Heart right ventricle (tissue), 16 donors: ENCODE measurements around the gene CPN2. TPM values are rescaled to one million over a fixed set of nuclear protein-coding genes. Genes with fewer than 3 reads are reported as not detected.

ENCODE experiments used
- ATAC-seq, 8 donors: fragments of 200-7000 bp; cut with Tn5 transposase; one replicate each; pipeline ENCODE4 v1.9.1; 2020; ENCODE audit warnings: mild to moderate bottlenecking in 8 of 8, moderate library complexity in 8 of 8, moderate number of reproducible peaks in 1 of 8
- DNase-seq, 2 donors: peaks; one replicate each; pipeline ENCODE4 v3.0.0-alpha.2; 2020
- H3K27ac ChIP-seq, 10 donors: fragments of 200-600 bp; sonication (generic) in 2 of 10; one replicate each; pipeline versions ENCODE4 v1.5.0 to v1.8.0; 2020 to 2022; ENCODE audit warnings: mild to moderate bottlenecking in 3 of 10
- H3K27me3 ChIP-seq, 7 donors: fragments of 200-600 bp; one replicate each; pipeline ENCODE4 v1.8.0; 2021 to 2022; ENCODE audit warnings: mild to moderate bottlenecking in 2 of 7
- H3K36me3 ChIP-seq, 9 donors: fragments of 200-600 bp; sonication (generic) in 1 of 9; one replicate each; pipeline versions ENCODE4 v1.5.0 to v1.8.0; 2020 to 2022; ENCODE audit warnings: mild to moderate bottlenecking in 2 of 9
- H3K4me1 ChIP-seq, 9 donors: fragments of 200-600 bp; sonication (generic) in 1 of 9; one replicate each; pipeline versions ENCODE4 v1.5.0 to v1.8.0; 2020 to 2022; ENCODE audit warnings: mild to moderate bottlenecking in 4 of 9
- H3K4me3 ChIP-seq, 10 donors: fragments of 200-600 bp; sonication (generic) in 2 of 10; one replicate each; pipeline versions ENCODE4 v1.5.0 to v1.8.0; 2020 to 2022; ENCODE audit warnings: mild to moderate bottlenecking in 7 of 10, moderate library complexity in 2 of 10
- H3K9me3 ChIP-seq, 11 donors: fragments of 200-600 bp in 10 of 11; sonication (generic) in 2 of 11; one replicate each; pipeline versions ENCODE4 v1.5.0 to v1.8.0; 2013 to 2022; ENCODE audit warnings: mild to moderate bottlenecking in 2 of 11, control low read depth in 1 of 11, moderate library complexity in 1 of 11
- WGBS, 2 donors: extraction: QIAGEN DNeasy Blood & Tissue Kit; methylation state at CpG; one replicate each; pipeline ENCODE4 v1.1.7; 2013; ENCODE audit warnings: inconsistent platforms in 1 of 2; 5-methylcytosine and 5-hydroxymethylcytosine counted together
- intact Hi-C, 10 donors: fragments of 100-400 bp; cut with DNase I; formaldehyde crosslinking; loops; one replicate each; pipeline versions ENCODE4 v1.11.1 to v1.14.2; 2022
- polyA plus RNA-seq, 2 donors: library from polyadenylated mRNA; stranded (reverse); fragments of 200-250 nt; gene quantifications; one replicate each; pipeline ENCODE4 v1.2.3, GENCODE V29; 2013
- total RNA-seq, 10 donors: library from RNA; stranded (reverse); fragmentation: NEBNext Ultra II Directional in 3 of 10; extraction: Animal tissue kit (Norgen Biotek cat#: 25700) in 3 of 10; gene quantifications; one replicate each; pipeline versions ENCODE4 v1.2.1 to v1.2.4, GENCODE V29; 2021 to 2023
- TF ChIP-seq, protein P1 (sequence below), 9 donors: fragments of 200-600 bp; sonication (generic) in 2 of 9; IDR thresholded peaks; one replicate each; pipeline versions ENCODE4 v1.5.0 to v1.8.0; 2021 to 2022; ENCODE audit warnings: antibody characterized with exemption in 9 of 9, mild to moderate bottlenecking in 5 of 9, moderate library complexity in 1 of 9
- donor health status: Arrhythmogenic right ventricular cardiomyopathy.
- donor health status: ischemic (EF 13 %, LVEDD 7.1; RV severe dilation, severe dysfunction).
- donor health status: healthy with polysubstance abuse.
- donor health status: DM: no; HTN: yes; CAD: no.
- donor health status: DM: no; HTN: no; CAD: no.
- donor health status: ischemic (EF 25% LVEDD 6.9; RV normal size, moderate dysfunction).
- donor health status: ischemic (EF 25% LVEDD 5.7; RV mildly dilated, moderate dysfunction).
- donor health status: healthy.
- donor health status: DM: yes; HTN: yes; CAD: no.
- donor health status: Ischemic cardiomyopathy.
- donor health status: ischemic (EF 35%, LVEDD 5.7; RV mildly dilated, moderate dysfunction).
- donor health status: nonischemic (EF 11% LVEDD 7.7; RV severe dilation, severe dysfunction).
- donor health status: DM: yes; HTN: yes; CAD: no.
- donor health status: PGD.
- donor health status: ischemic (EF 29% LVEDD 5.4; RV normal size, mild dysfunction).
- donor health status: nonischemic (EF 23%, LVEDD 6.1; RV moderate dilation, normal function).

Gene CPN2
- total and polyA plus RNA-seq, 12 donors = 0.12 to 4.5 (median 1.5) TPM

DNA sequence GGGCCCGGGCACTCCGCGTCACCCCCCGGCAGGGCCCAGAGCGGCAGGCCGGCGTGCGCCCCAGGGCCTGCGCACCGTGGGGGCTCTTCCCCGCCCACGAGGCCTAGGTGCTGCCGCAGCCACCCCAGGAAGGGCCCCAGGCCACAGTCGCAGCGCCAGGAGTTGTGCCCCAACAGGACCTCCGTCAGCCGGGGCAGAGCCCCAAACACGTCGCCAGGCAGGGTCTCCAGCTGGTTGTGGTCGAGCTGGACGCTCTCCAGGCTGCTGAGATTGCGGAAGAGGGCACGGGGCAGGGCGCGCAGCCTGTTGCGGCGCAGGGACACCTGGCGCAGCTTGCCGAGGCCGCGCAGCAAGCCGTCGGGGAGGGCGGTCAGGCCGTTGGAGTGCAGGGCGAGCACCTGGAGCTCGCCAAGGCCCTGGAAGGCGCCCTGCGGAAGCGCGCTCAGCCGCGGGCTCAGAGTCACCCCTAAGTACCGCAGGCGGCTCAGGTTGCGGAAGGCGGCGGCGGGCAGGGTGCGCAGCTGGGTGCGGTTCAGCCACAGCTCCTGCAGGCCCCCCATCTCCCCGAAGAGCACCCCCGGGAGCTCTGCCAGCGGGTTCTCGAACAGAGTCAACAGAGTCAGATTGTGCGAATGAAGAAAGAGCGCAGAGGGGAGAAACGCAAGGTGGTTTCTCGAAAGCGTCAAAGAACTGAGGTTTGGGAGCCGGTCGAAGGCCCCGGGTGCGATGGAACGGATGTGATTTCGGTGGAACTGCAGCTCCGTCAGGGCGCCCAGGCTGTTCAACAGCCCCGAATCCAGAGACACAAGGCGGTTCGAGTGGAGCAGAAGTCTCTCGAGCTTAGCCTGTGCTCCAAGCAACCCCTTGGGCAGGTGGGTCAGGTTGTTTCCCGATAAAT, 46.0 kb upstream of the CPN2 start:
- DNase-seq (no peak), ATAC-seq (peak in 3 of 8 donors; percentile 26 to 53 (median 43))
- H3K27ac ChIP-seq = peak overlapping the region in 1 of 10 donors; percentile 21
- H3K27me3 ChIP-seq = peaks cover 0 to 71% (median 31%) of the 10 kb centered on the region in 7 donors
- 34 to 35% methylated on average over 70 to 73 of the region's 73 CpGs for WGBS, 2 donors
- peak overlapping the region in 9 of 10 donors; percentile 12 to 51 (median 37) for H3K4me3 ChIP-seq
- no peaks in the 10 kb centered on the region for H3K9me3 ChIP-seq
- H3K36me3 ChIP-seq = no peaks in the 10 kb centered on the region
- TF ChIP-seq, protein P1, sequence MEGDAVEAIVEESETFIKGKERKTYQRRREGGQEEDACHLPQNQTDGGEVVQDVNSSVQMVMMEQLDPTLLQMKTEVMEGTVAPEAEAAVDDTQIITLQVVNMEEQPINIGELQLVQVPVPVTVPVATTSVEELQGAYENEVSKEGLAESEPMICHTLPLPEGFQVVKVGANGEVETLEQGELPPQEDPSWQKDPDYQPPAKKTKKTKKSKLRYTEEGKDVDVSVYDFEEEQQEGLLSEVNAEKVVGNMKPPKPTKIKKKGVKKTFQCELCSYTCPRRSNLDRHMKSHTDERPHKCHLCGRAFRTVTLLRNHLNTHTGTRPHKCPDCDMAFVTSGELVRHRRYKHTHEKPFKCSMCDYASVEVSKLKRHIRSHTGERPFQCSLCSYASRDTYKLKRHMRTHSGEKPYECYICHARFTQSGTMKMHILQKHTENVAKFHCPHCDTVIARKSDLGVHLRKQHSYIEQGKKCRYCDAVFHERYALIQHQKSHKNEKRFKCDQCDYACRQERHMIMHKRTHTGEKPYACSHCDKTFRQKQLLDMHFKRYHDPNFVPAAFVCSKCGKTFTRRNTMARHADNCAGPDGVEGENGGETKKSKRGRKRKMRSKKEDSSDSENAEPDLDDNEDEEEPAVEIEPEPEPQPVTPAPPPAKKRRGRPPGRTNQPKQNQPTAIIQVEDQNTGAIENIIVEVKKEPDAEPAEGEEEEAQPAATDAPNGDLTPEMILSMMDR (IDR thresholded peaks at IDR 0.05) = no peak
- intact Hi-C loops = loop anchor here in 1 of 10 donors (5.0 kb wide), 1 partner anchor 60 kb away; no protein-coding TSS in a partner anchor
- H3K4me1 ChIP-seq = peaks cover 0 to 21% (median 16%) of the 10 kb centered on the region in 9 donors

DNA sequence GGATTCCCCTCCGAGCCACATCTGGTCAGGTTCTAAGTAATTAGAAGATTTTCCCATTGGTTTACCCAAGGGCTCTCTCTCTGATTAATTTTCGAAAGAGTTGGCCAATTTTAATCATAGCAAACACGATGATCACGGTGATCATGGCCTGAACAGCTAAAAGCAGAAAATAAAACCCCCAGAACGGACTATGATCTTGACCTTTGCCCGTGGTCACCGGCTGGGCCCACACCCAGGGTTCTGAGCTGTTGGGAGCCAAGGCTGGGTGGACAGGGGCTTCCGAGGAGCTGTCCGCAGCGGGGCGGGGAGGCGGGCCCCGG, 45.4 kb upstream of the CPN2 start:
- peak overlapping the region in 1 of 10 donors; percentile 21 for H3K27ac ChIP-seq
- no peaks in the 10 kb centered on the region for H3K36me3 ChIP-seq
- ATAC-seq = no peak
- peaks cover 0 to 71% (median 31%) of the 10 kb centered on the region in 7 donors for H3K27me3 ChIP-seq
- peak overlapping the region in 9 of 10 donors; percentile 12 to 51 (median 30) for H3K4me3 ChIP-seq
- WGBS, 2 donors = 53 to 63% methylated on average over 13 of the region's 13 CpGs
- DNase-seq = no peak
- H3K4me1 ChIP-seq = peaks cover 0 to 21% (median 16%) of the 10 kb centered on the region in 9 donors
- intact Hi-C loops = loop anchor here in 1 of 10 donors (5.0 kb wide), 1 partner anchor 59 kb away; no protein-coding TSS in a partner anchor
- H3K9me3 ChIP-seq = peaks cover 0 to 4% (median 0%) of the 10 kb centered on the region in 11 donors
- TF ChIP-seq, protein P1 (IDR thresholded peaks at IDR 0.05) = no peak

DNA sequence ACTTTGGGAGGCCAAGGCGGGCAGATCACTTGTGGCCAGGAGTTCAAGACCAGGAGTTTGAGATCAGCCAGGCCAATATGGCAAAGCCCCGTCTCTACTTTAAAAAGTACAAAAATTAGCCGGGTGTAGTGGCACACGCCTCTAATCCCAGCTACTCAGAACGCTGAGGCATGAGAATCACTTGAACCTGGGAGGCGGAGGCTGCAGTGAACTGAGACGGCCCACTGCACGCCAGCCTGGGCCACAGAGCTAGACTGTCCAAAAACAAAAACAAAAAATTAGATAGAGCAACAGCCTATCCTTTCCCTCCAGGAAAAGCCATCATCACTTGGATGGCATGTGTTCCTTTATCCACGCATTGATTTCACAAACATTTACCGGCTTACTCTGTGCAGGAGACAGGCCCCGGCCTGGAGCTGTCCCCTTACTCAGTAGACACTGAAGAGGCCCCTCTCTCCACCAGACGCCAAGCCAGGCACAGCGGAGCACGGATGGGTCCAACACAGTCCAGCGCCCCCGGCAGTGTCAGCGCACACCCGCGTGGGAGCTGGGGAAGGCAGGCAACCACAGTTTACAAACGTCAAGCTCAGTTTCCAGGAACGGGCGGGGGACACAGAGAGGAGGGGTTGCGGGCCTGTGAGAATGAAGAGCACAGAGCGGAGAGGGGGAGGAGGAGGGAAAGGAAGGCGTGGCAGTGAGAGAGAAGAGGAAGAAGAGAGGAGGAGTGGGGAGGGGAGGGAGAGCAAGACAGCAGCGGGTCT, 44.8 kb upstream of the CPN2 start:
- Histone ChIP-seq H3K27me3 (peaks cover 0 to 71% (median 31%) of the 10 kb centered on the region in 7 donors), H3K27ac (peak overlapping the region in 1 of 10 donors; percentile 21), H3K9me3 (peaks cover 0 to 7% (median 2%) of the 10 kb centered on the region in 11 donors), H3K4me3 (peak overlapping the region in 7 of 10 donors; percentile 12 to 51 (median 37)), H3K36me3 (no peaks in the 10 kb centered on the region), H3K4me1 (peaks cover 0 to 21% (median 16%) of the 10 kb centered on the region in 9 donors)
- WGBS, 2 donors = 59 to 69% methylated on average over 26 of the region's 26 CpGs
- TF ChIP-seq, protein P1 (IDR thresholded peaks at IDR 0.05) = no peak
- DNase-seq (peak in 1 of 2 donors; percentile 51), ATAC-seq (peak in 7 of 8 donors; percentile 55 to 74 (median 65))
- intact Hi-C loops = loop anchor here in 1 of 10 donors (5.0 kb wide), 1 partner anchor 59 kb away; no protein-coding TSS in a partner anchor

DNA sequence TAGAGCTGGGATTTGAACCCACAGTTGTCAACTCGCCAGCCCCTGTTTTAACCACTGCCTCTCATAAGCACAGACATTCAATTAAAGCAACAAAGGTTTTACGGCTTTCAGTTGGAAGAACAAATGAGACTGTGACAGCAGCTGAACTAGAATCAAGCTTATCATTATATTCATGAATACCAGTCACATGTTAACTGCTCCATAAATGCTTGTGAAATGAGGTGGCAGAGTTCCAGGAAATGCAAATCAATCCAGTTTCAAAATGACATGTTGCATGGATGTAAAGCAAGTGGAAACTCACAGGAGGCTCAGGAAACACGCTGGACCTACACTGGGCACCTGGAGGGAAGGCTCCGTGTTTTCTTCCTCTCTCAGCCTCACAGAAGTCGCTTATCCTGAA, 44.1 kb upstream of the CPN2 start:
- no peak for ATAC-seq
- peaks cover 0 to 14% (median 5%) of the 10 kb centered on the region in 11 donors for H3K9me3 ChIP-seq
- intact Hi-C loops = loop anchor here in 1 of 10 donors (5.0 kb wide), 1 partner anchor 58 kb away; no protein-coding TSS in a partner anchor
- no peak overlapping the region for H3K4me3 ChIP-seq
- H3K27me3 ChIP-seq = peaks cover 0 to 71% (median 31%) of the 10 kb centered on the region in 7 donors
- H3K27ac ChIP-seq = no peak overlapping the region
- DNase-seq = no peak
- TF ChIP-seq, protein P1 (IDR thresholded peaks at IDR 0.05) = no peak
- WGBS, 2 donors = 90 to 94% methylated on average over 5 of the region's 5 CpGs
- no peaks in the 10 kb centered on the region for H3K36me3 ChIP-seq
- H3K4me1 ChIP-seq = peaks cover 0 to 21% (median 16%) of the 10 kb centered on the region in 9 donors
